PC-3 (cell line): ENCODE data around the gene GHITM.
A peak's percentile ranks its signal among the peaks of the same experiment; 100 is the strongest.

Source experiments
- EZH2 ChIP-seq: fragments of 300-600 bp; sonication (generic); IDR thresholded peaks from one replicate; pipeline ENCODE4 v1.6.1; 2017; ENCODE audit warnings: antibody characterized with exemption, mild to moderate bottlenecking, low read length; ENCODE audit not compliant: unreplicated experiment
- EZH2phosphoT487 ChIP-seq: fragments of 300-600 bp; sonication (generic); IDR thresholded peaks from 2 replicates; pipeline ENCODE4 v1.6.1; 2018; ENCODE audit warnings: mild to moderate bottlenecking, antibody characterized with exemption, low read length, borderline replicate concordance
- TF ChIP-seq, protein P1 (sequence below): fragments of 300-600 bp; sonication (generic); conservative IDR thresholded peaks from 2 replicates; pipeline ENCODE4 v1.5.1; 2017; ENCODE audit warnings: antibody characterized with exemption, low read depth, mild to moderate bottlenecking, low read length

DNA sequence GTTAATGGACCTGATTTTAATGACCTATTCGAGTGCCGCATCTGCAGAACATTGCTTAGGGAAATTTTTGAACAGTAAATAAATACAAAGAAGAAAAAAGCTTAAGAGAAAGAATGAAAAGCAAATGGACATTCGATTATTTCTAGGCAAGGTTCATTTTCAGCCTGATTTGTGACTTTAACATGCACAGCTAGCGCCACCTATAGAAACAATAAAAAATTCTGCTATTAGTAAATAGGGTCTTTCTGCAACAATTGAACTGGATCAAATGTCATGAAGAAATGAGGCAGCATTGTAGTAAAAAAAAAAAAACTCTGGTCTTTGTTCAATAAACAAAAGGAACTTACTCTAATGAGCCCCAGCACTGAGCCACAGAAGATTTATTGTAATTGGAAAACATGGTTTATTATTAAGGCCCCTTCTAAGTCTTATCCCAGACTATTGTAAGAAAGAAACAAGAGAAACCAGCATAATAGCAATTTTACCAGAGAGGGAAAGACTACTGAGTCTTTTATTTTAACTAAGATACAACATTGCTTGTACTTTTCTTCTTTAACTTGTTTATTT lies 41.4 kb upstream of the GHITM start:
- TF ChIP-seq, protein P1, sequence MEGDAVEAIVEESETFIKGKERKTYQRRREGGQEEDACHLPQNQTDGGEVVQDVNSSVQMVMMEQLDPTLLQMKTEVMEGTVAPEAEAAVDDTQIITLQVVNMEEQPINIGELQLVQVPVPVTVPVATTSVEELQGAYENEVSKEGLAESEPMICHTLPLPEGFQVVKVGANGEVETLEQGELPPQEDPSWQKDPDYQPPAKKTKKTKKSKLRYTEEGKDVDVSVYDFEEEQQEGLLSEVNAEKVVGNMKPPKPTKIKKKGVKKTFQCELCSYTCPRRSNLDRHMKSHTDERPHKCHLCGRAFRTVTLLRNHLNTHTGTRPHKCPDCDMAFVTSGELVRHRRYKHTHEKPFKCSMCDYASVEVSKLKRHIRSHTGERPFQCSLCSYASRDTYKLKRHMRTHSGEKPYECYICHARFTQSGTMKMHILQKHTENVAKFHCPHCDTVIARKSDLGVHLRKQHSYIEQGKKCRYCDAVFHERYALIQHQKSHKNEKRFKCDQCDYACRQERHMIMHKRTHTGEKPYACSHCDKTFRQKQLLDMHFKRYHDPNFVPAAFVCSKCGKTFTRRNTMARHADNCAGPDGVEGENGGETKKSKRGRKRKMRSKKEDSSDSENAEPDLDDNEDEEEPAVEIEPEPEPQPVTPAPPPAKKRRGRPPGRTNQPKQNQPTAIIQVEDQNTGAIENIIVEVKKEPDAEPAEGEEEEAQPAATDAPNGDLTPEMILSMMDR, result peak; percentile 71
- TF ChIP-seq EZH2 (no peak), EZH2phosphoT487 (no peak)
